Activated CD8-positive, alpha-beta memory T cell treated with anti-CD3 and anti-CD28 coated beads, Interleukin-2, amount 50 U/mL, for 1 hour (primary cell): ENCODE measurements around the gene TAF11.
"Not testable (repeated sequence)": the region's sequence is repeated elsewhere in the genome, so short reads cannot be mapped to it uniquely, and the experiment has no call there.

ENCODE experiments used
- DNase-seq: peaks from one replicate; pipeline ENCODE4 v3.0.0-alpha.2; 2020; ENCODE audit errors: extremely low read depth

The TAF11 gene

DNA sequence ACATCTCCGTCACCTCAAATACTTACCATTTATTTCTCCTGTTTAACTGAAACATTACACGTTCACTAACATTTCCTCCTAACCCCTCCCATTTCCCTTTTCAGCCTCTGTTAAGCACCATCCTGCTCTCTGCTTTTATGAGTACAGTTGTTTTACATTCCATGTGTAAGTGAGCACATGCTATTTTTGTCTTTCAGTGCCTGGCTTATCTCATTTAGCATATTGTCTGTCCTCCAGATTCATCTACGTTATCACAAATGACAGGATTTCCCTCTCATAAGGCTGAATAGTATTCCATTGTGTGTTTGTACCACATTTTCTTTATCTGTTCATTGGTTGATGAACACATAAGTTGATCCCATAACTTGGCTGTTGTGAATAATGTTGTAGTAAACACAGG, 22.7 kb downstream of the TAF11 start:
- DNase-seq: no peak

DNA sequence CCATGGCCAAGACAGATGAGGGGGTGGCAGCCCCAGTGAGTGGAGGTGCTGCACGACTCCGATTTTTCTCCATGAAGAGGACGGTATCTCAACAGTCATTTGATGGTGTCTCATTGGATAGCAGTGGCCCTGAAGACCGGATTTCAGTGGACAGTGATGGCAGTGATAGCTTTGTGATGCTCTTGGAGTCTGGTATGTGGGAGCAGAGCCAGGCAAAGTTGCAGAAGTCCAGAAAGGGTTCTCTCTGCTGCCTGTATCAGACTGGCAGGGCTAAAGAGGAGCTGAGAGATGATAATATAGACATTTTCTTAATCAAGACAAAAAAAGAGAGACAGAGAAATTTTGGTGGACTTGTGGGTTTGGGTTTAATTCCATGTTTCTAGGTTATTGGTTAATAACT, 23.8 kb downstream of the TAF11 start:
- no peak for DNase-seq

GRCh38 chr6:34860776-34861175, 27.1 kb downstream of the TAF11 start:
- no peak for DNase-seq

DNA sequence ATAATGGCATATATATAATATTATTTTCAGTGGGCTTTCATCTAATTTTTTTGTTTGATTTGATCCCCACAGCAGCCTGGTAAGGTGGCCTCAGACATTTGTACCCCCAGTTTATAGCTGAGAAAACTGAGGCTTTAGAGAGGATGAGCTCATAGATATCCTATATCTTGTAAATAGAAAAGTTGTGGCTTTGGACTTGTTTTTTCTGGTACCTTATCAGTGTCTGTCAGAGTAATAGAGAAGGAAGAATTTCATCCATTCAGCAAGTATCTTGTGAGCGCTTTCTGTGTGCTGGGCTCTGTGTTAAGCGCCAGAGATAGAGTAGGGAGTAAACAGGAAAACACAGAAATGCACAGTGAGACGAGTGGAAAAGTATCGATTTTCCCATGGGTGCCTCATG, 27.9 kb downstream of the TAF11 start:
- DNase-seq: no peak

DNA sequence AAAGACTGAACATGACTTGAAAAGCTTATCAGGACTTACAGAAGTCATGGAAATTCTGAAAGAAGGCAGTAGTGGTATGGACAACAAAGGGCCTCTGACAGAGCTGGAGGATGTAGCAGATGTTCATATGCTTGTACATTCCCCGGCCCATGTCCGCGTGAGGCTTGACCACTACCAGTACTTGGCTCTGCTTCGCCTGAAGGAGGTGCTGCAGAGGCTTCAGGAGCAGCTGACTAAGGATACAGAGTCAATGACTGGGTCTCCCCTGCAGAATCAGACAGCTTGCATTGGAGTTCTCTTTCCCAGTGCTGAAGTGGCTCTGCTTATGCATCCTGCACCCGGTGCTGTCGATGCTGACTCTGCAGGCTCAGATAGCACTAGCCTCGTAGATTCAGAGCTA, 29.2 kb downstream of the TAF11 start:
- no peak for DNase-seq

DNA sequence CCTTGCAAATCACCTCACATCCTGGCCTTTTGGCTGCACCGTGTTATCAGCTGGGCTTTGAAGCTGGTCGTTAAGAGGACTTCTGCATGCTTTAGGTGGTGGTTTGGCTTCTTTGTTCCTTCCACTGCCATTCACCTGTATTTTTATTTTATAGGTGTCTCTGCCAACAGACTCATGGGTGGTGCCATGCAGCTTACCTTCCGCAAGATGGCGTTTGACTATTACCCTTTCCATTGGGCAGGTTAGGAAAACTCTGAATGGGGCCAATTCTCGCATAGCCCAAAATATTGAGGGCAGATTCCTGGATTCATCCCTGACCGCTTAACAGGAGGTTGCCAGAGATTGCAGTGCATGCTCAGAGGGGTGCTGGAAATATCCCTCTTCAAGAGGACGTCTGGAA, 32.4 kb downstream of the TAF11 start:
- DNase-seq: no peak

DNA sequence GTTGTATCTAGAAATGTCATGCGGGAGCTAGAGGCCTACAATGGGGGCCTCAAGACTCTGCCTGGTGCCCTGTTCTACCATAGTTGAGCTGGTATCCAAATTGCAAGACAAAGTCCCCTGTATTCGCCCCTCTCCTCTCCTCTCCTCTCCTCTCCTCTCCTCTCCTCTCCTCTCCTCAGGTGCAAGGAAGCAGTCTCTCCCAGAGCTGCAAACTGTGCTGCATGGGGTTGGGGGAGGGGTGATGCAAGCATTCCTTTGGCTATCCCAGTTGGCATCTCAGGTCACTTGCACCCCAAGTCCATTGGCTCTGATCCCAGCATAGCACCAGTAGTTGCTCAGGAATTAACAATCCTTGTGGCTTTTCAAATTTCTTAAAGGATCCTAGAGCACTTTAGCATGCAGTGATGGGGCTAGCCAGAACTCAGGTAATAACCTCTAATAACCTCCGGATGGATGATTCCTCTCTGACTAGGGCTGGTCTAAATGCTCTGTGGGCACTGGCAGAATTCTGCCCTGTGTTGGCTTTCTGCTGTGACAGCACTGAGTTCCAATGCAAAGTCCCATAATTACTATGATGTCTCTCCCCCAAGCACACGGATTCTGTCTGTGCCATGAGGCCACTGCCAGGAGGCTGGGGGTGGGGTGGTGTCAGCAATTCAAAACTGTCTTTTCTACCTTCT, 35.3 kb downstream of the TAF11 start:
- DNase-seq: no peak

GRCh38 chr6:34851361-34851760, 36.5 kb downstream of the TAF11 start:
- DNase-seq: no peak

GRCh38 chr6:34849066-34849465, 38.8 kb downstream of the TAF11 start:
- DNase-seq: not testable (repeated sequence)

DNA sequence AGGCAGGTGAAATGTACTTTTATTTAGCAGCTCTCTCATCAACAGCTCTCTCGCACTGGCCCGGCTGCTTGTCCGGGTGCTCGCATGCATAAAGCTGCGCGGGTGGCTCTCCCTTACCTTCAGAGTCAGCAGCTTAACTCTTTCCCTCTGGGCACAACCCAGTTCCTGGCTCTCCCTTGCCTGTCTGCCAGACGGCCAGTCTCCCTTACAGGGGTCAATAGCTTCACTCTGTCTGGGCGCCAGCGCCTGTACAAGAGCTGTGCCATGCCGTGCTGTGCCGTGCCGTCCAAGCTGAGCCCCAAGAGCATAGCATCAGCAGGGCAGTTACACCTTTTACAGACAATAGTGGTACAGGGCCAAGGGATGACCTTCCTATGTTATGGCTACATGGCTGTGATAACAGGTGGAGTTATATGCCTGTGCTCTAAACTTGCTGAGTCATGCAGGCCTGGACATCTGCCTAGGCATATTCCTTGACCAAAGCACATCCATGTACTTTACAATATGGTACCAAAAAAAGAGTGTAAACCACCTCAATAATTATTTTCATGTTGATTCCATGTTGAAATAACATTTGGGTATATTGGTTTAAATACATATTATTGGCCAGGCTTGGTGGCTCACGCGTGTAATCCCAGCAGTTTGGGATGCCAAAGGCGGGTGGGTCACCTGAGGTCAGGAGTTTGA, 48.0 kb downstream of the TAF11 start:
- DNase-seq: no peak

GRCh38 chr6:34837528-34837927, 50.3 kb downstream of the TAF11 start:
- DNase-seq: no peak

DNA sequence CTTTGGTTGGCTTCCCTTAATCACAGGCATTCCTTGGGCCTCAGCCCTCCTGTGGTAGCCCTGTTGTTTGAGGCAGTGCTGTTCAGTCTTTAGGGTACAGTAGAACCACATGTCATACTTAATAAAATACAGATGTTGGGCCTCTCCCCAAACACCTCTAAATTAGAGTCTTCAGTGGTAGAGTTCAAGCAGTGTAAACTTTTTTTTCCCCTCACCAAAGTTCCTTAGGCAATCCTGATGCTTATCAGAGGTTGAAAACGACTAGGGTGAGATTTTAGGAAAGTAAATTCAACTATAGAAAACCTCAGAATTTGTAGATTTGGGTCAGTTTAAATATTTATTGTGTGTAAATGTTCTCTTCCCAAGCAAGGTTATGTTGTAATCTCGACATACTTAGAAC, 51.4 kb downstream of the TAF11 start:
- DNase-seq: no peak

- DNase-seq: no peak
Measured at GRCh38 chr6:34836008-34836407, 51.8 kb downstream of the TAF11 start.

- no peak for DNase-seq
Measured at GRCh38 chr6:34834789-34835518, 52.9 kb downstream of the TAF11 start.

DNA sequence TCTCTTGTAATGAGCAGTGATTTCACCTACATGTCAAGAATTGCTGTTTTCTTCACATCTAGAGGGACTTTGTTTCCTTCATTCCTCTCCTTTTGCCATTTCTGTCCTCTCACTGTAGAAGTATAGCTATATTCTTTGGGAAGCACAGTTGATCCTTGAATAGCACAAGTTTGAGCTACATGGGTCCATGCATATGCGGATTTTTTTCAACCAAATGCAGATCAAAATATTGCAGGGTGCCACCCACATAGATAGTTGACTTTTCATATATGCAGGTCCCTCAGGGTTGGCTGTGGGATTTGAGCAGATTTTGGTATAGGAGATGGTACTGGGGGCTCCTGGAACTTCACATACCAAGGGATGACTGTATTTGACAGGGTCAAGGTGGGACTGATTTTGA, 54.9 kb downstream of the TAF11 start:
- no peak for DNase-seq

- DNase-seq: no peak
Measured at GRCh38 chr6:34829137-34829536, 58.7 kb downstream of the TAF11 start.
